Measurements from ENCODE around the gene MYL5.

The MYL5 gene

GRCh38 chr4:712093-712492 lies 37.8 kb downstream of the MYL5 start:
- no peak for TF ChIP-seq CTCF (IDR thresholded peaks at IDR 0.05; ENCODE audit: low read depth, low read length)
- no peak for DNase-seq (ENCODE audit: low read depth in 2 of 2)
- no peak overlapping the region for H3K4me3 ChIP-seq (replicated peaks in 1 of 2; ENCODE audit: low read depth in 2 of 2, low read length in 2 of 2)

- no peak overlapping the region for H3K4me3 ChIP-seq (replicated peaks in 1 of 2; ENCODE audit: low read depth in 2 of 2, low read length in 2 of 2)
- DNase-seq (ENCODE audit: low read depth in 2 of 2) = no peak
- no peak for TF ChIP-seq CTCF (IDR thresholded peaks at IDR 0.05; ENCODE audit: low read depth, low read length)
Observed at GRCh38 chr4:712916-713632, 38.7 kb downstream of the MYL5 start.

- no peak for DNase-seq (ENCODE audit: low read depth in 2 of 2)
- TF ChIP-seq CTCF (IDR thresholded peaks at IDR 0.05; ENCODE audit: low read depth, low read length) = no peak
- H3K4me3 ChIP-seq (replicated peaks in 1 of 2; ENCODE audit: low read depth in 2 of 2, low read length in 2 of 2) = no peak overlapping the region
Observed at GRCh38 chr4:714087-714486, 39.7 kb downstream of the MYL5 start.

GRCh38 chr4:717601-718320 lies 43.4 kb downstream of the MYL5 start:
- no peak for DNase-seq (ENCODE audit: low read depth in 2 of 2)
- TF ChIP-seq CTCF (IDR thresholded peaks at IDR 0.05; ENCODE audit: low read depth, low read length) = no peak

GRCh38 chr4:718460-718859 lies 44.1 kb downstream of the MYL5 start:
- DNase-seq (ENCODE audit: low read depth in 2 of 2) = no peak
- no peak overlapping the region for H3K4me3 ChIP-seq (replicated peaks in 1 of 2; ENCODE audit: low read depth in 2 of 2, low read length in 2 of 2)
- no peak for TF ChIP-seq CTCF (IDR thresholded peaks at IDR 0.05; ENCODE audit: low read depth, low read length)

More at GRCh38 chr4:717601-718320, 43.4 kb downstream of the MYL5 start:
- no peak overlapping the region for H3K4me3 ChIP-seq (replicated peaks in 1 of 2; ENCODE audit: low read depth in 2 of 2, low read length in 2 of 2)

- no peak for DNase-seq (ENCODE audit: low read depth in 2 of 2)
- TF ChIP-seq CTCF (IDR thresholded peaks at IDR 0.05; ENCODE audit: low read depth, low read length) = no peak
- no peak overlapping the region for H3K4me3 ChIP-seq (replicated peaks in 1 of 2; ENCODE audit: low read depth in 2 of 2, low read length in 2 of 2)
Observed at GRCh38 chr4:720111-720860, 45.9 kb downstream of the MYL5 start.
